Thyroid gland (tissue), 4 donors: ENCODE measurements around the gene ADORA2A. TPM values are rescaled to one million over a fixed set of nuclear protein-coding genes. Genes with fewer than 3 reads are reported as not detected.
A peak's percentile ranks its signal among the peaks of the same experiment; 100 is the strongest.

ENCODE experiments used
- DNase-seq, 2 donors: peaks; one replicate each; pipeline ENCODE4 v3.0.0-alpha.2; 2019
- H3K27ac ChIP-seq, 3 donors: fragments of 200-600 bp; sonication (generic); 1 replicate in 2 of 3; 2 replicates in 1 of 3; pipeline ENCODE4 v1.5.1; 2016 to 2019; ENCODE audit warnings: mild to moderate bottlenecking in 1 of 3, moderate library complexity in 1 of 3
- H3K27me3 ChIP-seq: fragments of 200-600 bp; sonication (generic); one replicate; pipeline ENCODE4 v1.5.1; 2019
- H3K36me3 ChIP-seq, 2 donors: fragments of 200-600 bp; sonication (generic); one replicate each; pipeline ENCODE4 v1.5.1; 2016 to 2019
- H3K4me1 ChIP-seq, 2 donors: fragments of 200-600 bp; sonication (generic); one replicate each; pipeline ENCODE4 v1.5.1; 2017 to 2019
- H3K4me3 ChIP-seq, 3 donors: fragments of 200-600 bp; sonication (generic); replicated peaks in 1 of 3; 1 replicate in 2 of 3; 2 replicates in 1 of 3; pipeline ENCODE4 v1.5.1; 2016; ENCODE audit warnings: mild to moderate bottlenecking in 1 of 3
- H3K9me3 ChIP-seq: fragments of 200-600 bp; sonication (generic); one replicate; pipeline ENCODE4 v1.5.1; 2017
- CTCF ChIP-seq, 6 experiments: fragments of 200-600 bp in 3 of 6; fragments of 450-650 bp in 3 of 6; sonication (generic) in 3 of 6; IDR thresholded peaks; one replicate each; pipeline ENCODE4 v1.5.1; 2016 to 2019; ENCODE audit warnings: antibody characterized with exemption in 6 of 6, mild to moderate bottlenecking in 2 of 6, inconsistent platforms in 1 of 6, moderate library complexity in 1 of 6
- POLR2A ChIP-seq, 2 donors: fragments of 450-650 bp; IDR thresholded peaks; one replicate each; pipeline ENCODE4 v1.6.1; 2017; ENCODE audit warnings: antibody characterized with exemption in 2 of 2, mild to moderate bottlenecking in 2 of 2, moderate library complexity in 1 of 2
- WGBS, 2 donors: methylation state at CpG; one replicate each; pipeline ENCODE4 v1.1.5; 2017; 5-methylcytosine and 5-hydroxymethylcytosine counted together
- intact Hi-C: fragments of 100-400 bp; cut with DNase I; formaldehyde crosslinking; loops from one replicate; pipeline ENCODE4 v1.15.1; 2023
- total RNA-seq, 4 donors: library from RNA; depleted of rRNA; stranded (reverse); fragments of >200 nt; gene quantifications; one replicate each; pipeline ENCODE4 v1.2.3, GENCODE V29; 2016

Gene ADORA2A
- total RNA-seq, 4 donors from 2014 or later: 1.4 to 3.0 (median 2.5) TPM

DNA sequence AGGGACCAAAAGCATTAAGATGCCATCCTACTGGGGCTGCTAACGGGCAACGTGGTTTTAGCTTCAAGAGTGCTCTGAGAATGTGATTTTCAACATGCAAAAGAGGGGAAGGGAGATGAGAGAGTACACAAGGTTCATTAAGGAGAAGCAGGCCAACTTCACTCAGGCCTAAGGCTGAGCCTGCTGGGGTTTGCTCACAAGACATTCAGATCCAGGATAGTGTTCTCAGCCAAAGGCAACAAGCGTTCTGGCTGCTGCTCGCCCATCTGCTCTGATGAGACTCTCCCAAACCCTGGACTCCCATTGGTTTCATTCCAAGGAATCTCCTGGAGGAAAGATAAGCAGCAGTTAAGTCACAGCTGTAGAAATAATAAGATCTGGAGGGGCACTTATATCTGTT lies 44.2 kb downstream of the ADORA2A start:
- Histone ChIP-seq H3K27ac (peak overlapping the region in 2 of 3 donors; percentile 14 to 24), H3K36me3 (no peaks in the 10 kb centered on the region), H3K27me3 (no peaks in the 10 kb centered on the region), H3K4me1 (peaks cover 9 to 27% of the 10 kb centered on the region in 2 donors), H3K4me3 (no peak overlapping the region), H3K9me3 (no peaks in the 10 kb centered on the region)
- 63 to 69% methylated on average over 4 of the region's 4 CpGs for WGBS, 2 donors
- peak; percentile 43 to 47 for DNase-seq
- intact Hi-C loops: no loop called here
- TF ChIP-seq CTCF (IDR thresholded peaks at IDR 0.05) (no peak), POLR2A (IDR thresholded peaks at IDR 0.05) (no peak)

DNA sequence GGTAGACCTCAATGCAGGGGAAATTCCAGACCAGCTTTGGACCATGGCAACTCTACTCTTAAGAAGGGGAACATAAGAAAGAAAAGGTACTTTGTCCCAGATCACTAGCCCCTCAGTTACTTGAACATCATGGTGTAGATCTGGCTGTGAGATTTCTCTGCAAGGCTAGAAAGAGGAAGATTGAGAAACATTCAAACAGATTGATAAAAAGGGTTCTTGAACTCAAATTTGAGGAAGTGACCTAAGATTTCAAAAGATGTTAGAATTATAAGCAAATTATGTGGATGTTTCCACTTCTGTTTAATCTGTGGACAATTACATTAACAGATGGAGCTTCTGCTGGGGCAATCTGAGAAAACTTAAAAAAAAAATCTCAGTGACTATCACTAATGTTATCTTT lies 45.9 kb downstream of the ADORA2A start:
- Histone ChIP-seq H3K9me3 (no peaks in the 10 kb centered on the region), H3K4me1 (peaks cover 0 to 16% of the 10 kb centered on the region in 2 donors), H3K27ac (no peak overlapping the region), H3K4me3 (no peak overlapping the region), H3K27me3 (no peaks in the 10 kb centered on the region), H3K36me3 (no peaks in the 10 kb centered on the region)
- intact Hi-C loops: no loop called here
- no peak for DNase-seq
- no peak for TF ChIP-seq POLR2A (IDR thresholded peaks at IDR 0.05)
- TF ChIP-seq CTCF (IDR thresholded peaks at IDR 0.05): no peak

- 61 to 75% methylated on average over 3 of the region's 3 CpGs for WGBS, 2 donors
- no peaks in the 10 kb centered on the region for H3K27me3 ChIP-seq
- H3K27ac ChIP-seq: no peak overlapping the region
- DNase-seq: no peak
- intact Hi-C loops: no loop called here
- no peaks in the 10 kb centered on the region for H3K9me3 ChIP-seq
- no peaks in the 10 kb centered on the region for H3K36me3 ChIP-seq
- H3K4me3 ChIP-seq: no peak overlapping the region
- TF ChIP-seq CTCF (IDR thresholded peaks at IDR 0.05) (no peak), POLR2A (IDR thresholded peaks at IDR 0.05) (no peak)
- H3K4me1 ChIP-seq: peaks cover 0 to 16% of the 10 kb centered on the region in 2 donors
These were observed 46.8 kb downstream of the ADORA2A start for GRCh38 chr22:24474221-24474620.

GRCh38 chr22:24474649-24475255 lies 47.4 kb downstream of the ADORA2A start:
- 51 to 65% methylated on average over 5 of the region's 5 CpGs for WGBS, 2 donors
- H3K4me3 ChIP-seq: no peak overlapping the region
- TF ChIP-seq POLR2A (IDR thresholded peaks at IDR 0.05): no peak

DNA sequence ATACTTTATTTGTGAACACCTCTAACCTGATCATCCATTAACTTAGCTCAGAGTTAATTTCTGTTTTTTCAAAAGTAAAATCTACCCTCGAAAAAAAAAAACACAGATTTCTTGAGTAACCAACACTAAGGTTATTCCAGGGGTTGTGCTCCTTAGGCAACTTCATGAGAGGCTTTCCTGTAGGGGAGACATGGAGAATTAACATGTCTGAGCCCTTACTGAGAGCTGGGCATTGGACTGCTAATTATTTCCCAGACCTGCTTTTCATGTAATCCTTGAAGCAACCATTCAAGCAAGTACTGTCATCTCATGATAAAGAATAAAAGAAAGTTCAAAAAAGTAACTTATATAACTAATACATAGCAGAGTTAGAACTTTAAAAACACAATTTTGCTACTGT lies 54.2 kb downstream of the ADORA2A start:
- no peak for TF ChIP-seq POLR2A (IDR thresholded peaks at IDR 0.05)
- no peak for TF ChIP-seq CTCF (IDR thresholded peaks at IDR 0.05)
- 53 to 56% methylated on average over 1 of the region's 1 CpG for WGBS, 2 donors
- intact Hi-C loops: no loop called here
- no peak overlapping the region for H3K27ac ChIP-seq
- DNase-seq: no peak
- no peaks in the 10 kb centered on the region for H3K9me3 ChIP-seq
- H3K4me3 ChIP-seq: no peak overlapping the region
- H3K4me1 ChIP-seq: peaks cover 7 to 11% of the 10 kb centered on the region in 2 donors
- H3K27me3 ChIP-seq: no peaks in the 10 kb centered on the region
- no peaks in the 10 kb centered on the region for H3K36me3 ChIP-seq

More at GRCh38 chr22:24474649-24475255, 47.4 kb downstream of the ADORA2A start:
- intact Hi-C loops: no loop called here
- Histone ChIP-seq H3K4me1 (peaks cover 0 to 16% of the 10 kb centered on the region in 2 donors), H3K27ac (no peak overlapping the region), H3K27me3 (no peaks in the 10 kb centered on the region), H3K36me3 (no peaks in the 10 kb centered on the region), H3K9me3 (no peaks in the 10 kb centered on the region)
- peak; percentile 23 to 37 for DNase-seq
